K562 (cell line): ENCODE data around the gene SIRT3. TPM values are rescaled to one million over a fixed set of nuclear protein-coding genes. Genes with fewer than 3 reads are reported as not detected.

Source experiments
- ATF2 ChIP-seq: sonication (generic); formaldehyde crosslinking; IDR thresholded peaks from 2 replicates; pipeline ENCODE4 v1.8.1; 2022; ENCODE audit warnings: missing genetic modification reagents
- CBX5 ChIP-seq: IDR thresholded peaks from 2 replicates; pipeline ENCODE4 v1.6.1; 2014; ENCODE audit warnings: low read depth, borderline replicate concordance
- CHCHD3 ChIP-seq: fragments of 250-450 bp; sonication (Bioruptor Pico); IDR thresholded peaks from 2 replicates; pipeline ENCODE4 v2.1.2; 2022; ENCODE audit warnings: mild to moderate bottlenecking
- CREB5 ChIP-seq: fragments of 250-450 bp; sonication (Bioruptor Pico); IDR thresholded peaks from 2 replicates; pipeline ENCODE4 v1.5.0; 2020; ENCODE audit warnings: mild to moderate bottlenecking
- DDX20 ChIP-seq: fragments of 450-650 bp; IDR thresholded peaks from 2 replicates; pipeline ENCODE4 v1.6.1; 2016; ENCODE audit warnings: missing genetic modification characterization, low read depth, mild to moderate bottlenecking, missing compliant biosample characterization, moderate library complexity
- DEAF1 ChIP-seq: fragments of 450-650 bp; formaldehyde crosslinking; IDR thresholded peaks from 2 replicates; pipeline ENCODE4 v1.4.0; 2020; ENCODE audit warnings: mild to moderate bottlenecking, moderate library complexity
- KDM4B ChIP-seq, 2 experiments: fragments of 450-650 bp in 1 of 2; sonication (generic) in 1 of 2; IDR thresholded peaks; 2 replicates each; pipeline ENCODE4 v1.6.1; 2016 to 2017; ENCODE audit warnings: borderline replicate concordance in 2 of 2, antibody characterized with exemption in 1 of 2, low read depth in 1 of 2, mild to moderate bottlenecking in 1 of 2
- NR2C2 ChIP-seq, 2 experiments: fragments of 200-800 bp in 1 of 2; sonication (Bioruptor generic) in 1 of 2; sonication (generic) in 1 of 2; formaldehyde crosslinking in 1 of 2; IDR thresholded peaks; 2 replicates each; pipeline versions ENCODE4 v1.6.1 to v1.8.0; 2016 to 2022; ENCODE audit warnings: mild to moderate bottlenecking in 1 of 2, missing compliant biosample characterization in 1 of 2, missing genetic modification characterization in 1 of 2, missing genetic modification reagents in 1 of 2
- SAFB ChIP-seq: fragments of 200-400 bp; formaldehyde crosslinking; IDR thresholded peaks from 2 replicates; pipeline ENCODE4 v1.6.1; 2017; ENCODE audit warnings: low read depth, low read length, borderline replicate concordance
- SAFB2 ChIP-seq: fragments of 200-400 bp; formaldehyde crosslinking; IDR thresholded peaks from 2 replicates; pipeline ENCODE4 v1.6.1; 2018; ENCODE audit warnings: borderline replicate concordance, low read length, low read depth, moderate library complexity; ENCODE audit not compliant: severe bottlenecking
- TAL1 ChIP-seq: fragments of 450-650 bp; IDR thresholded peaks from 2 replicates; pipeline ENCODE4 v1.6.1; 2016; ENCODE audit warnings: mild to moderate bottlenecking
- TCF7L2 ChIP-seq: fragments of 150-350 bp; IDR thresholded peaks from 2 replicates; pipeline ENCODE4 v1.6.1; 2016; ENCODE audit warnings: low read depth, mild to moderate bottlenecking, low read length, moderate library complexity
- TSC22D4 ChIP-seq: fragments of 450-650 bp; IDR thresholded peaks from 2 replicates; pipeline ENCODE4 v1.6.1; 2016; ENCODE audit warnings: missing genetic modification characterization, missing biosample characterization, control low read depth
- ZBTB26 ChIP-seq: fragments of 450-650 bp; formaldehyde crosslinking; IDR thresholded peaks from 2 replicates; pipeline ENCODE4 v1.4.0; 2022; ENCODE audit warnings: missing genetic modification characterization
- ZNF143 ChIP-seq: sonication (generic); formaldehyde crosslinking; IDR thresholded peaks from 2 replicates; pipeline ENCODE4 v1.9.0; 2022; ENCODE audit warnings: mild to moderate bottlenecking, missing genetic modification reagents
- ZNF224 ChIP-seq: sonication (generic); formaldehyde crosslinking; IDR thresholded peaks from 2 replicates; pipeline ENCODE4 v1.8.0; 2022; ENCODE audit warnings: mild to moderate bottlenecking, missing genetic modification reagents
- ZNF232 ChIP-seq: sonication (generic); formaldehyde crosslinking; IDR thresholded peaks from 2 replicates; pipeline ENCODE4 v1.8.0; 2022; ENCODE audit warnings: mild to moderate bottlenecking, missing genetic modification reagents
- ZNF436 ChIP-seq: fragments of 250-450, 450-650 bp; sonication (Bioruptor Pico); formaldehyde crosslinking; IDR thresholded peaks from 2 replicates; pipeline ENCODE4 v1.7.0; 2020; ENCODE audit warnings: mild to moderate bottlenecking
- polyA plus RNA-seq, 8 experiments: library from polyadenylated mRNA; depleted of rRNA in 4 of 8; stranded (reverse) in 5 of 8; unstranded in 3 of 8; fragments of >200 nt; fragmentation: Nextera tagmentation in 2 of 8; fragmentation: Illumina TruSeq in 1 of 8; extraction: Ambion mirVana in 2 of 8; extraction: Trizol in 1 of 8; gene quantifications; 2 replicates each; pipeline versions ENCODE4 v1.2.1 to v1.2.3, GENCODE V29; 2011 to 2014; ENCODE audit warnings: inconsistent platforms in 1 of 8, missing spikeins in 1 of 8
- total RNA-seq, 7 experiments: library from RNA; depleted of rRNA in 6 of 7; stranded (reverse); fragments of >200 nt in 6 of 7; fragmentation: Illumina TruSeq in 2 of 7; extraction: Trizol in 2 of 7; gene quantifications; 2 replicates each; pipeline versions ENCODE4 v1.2.1 to v1.2.3, GENCODE V29; 2011 to 2021; ENCODE audit warnings: low replicate concordance in 1 of 7

The SIRT3 gene
- total and polyA plus RNA-seq, 9 of the 15 experiments (the other 6 are each of a cell fraction or from before 2014, with no cell fraction given) = 1.9 to 27.5 (median 14.5) TPM

GRCh38 chr11:207208-207862 is 28.8 kb downstream of the SIRT3 start, which contains the start of the genes BET1L and RIC8A (continued):
- TF ChIP-seq ATF2 (CRISPR knock-in tag) (no peak), CBX5 (no peak), ZNF143 (CRISPR knock-in tag) (peak; percentile 35; the same call in 1 of the 2 replicates), TCF7L2 (no peak), TAL1 (no peak), DDX20 (tag) (no peak), DEAF1 (CRISPR knock-in tag) (no peak), NR2C2 (CRISPR knock-in tag; IDR thresholded peaks at IDR 0.05) (0 out of 2 replicates have a peak, but pooled peaks have one; percentile 38), NR2C2 (tag; IDR thresholded peaks at IDR 0.05) (peak; percentile 45; the same call in 1 of the 2 replicates), ZBTB26 (CRISPR knock-in tag) (no peak), ZNF232 (no peak), KDM4B (IDR thresholded peaks at IDR 0.05; ENCODE audit: borderline replicate concordance in 2 of 2, low read depth in 1 of 2) (peak in 1 of 2 experiments; percentile 69; a peak in 1 of 4 replicates), CREB5 (no peak), ZNF224 (CRISPR knock-in tag) (no peak), ZNF436 (CRISPR knock-in tag) (no peak), SAFB (no peak; the same call in 1 of the 2 replicates), SAFB2 (no peak), TSC22D4 (tag) (no peak), CHCHD3 (CRISPR knock-in tag) (no peak)
